DMS53 treated with DMSO at 0.1 percent for 48 hours (cell line): ENCODE results near the gene C1R.
"Not testable (repeated sequence)": the region's sequence is repeated elsewhere in the genome, so short reads cannot be mapped to it uniquely, and the experiment has no call there.

Experiments used
- DNase-seq: peaks from one replicate; lab custom pipeline; 2025; ENCODE audit not compliant: unreplicated experiment; lab: John Stamatoyannopoulos, UW

Gene C1R

DNA sequence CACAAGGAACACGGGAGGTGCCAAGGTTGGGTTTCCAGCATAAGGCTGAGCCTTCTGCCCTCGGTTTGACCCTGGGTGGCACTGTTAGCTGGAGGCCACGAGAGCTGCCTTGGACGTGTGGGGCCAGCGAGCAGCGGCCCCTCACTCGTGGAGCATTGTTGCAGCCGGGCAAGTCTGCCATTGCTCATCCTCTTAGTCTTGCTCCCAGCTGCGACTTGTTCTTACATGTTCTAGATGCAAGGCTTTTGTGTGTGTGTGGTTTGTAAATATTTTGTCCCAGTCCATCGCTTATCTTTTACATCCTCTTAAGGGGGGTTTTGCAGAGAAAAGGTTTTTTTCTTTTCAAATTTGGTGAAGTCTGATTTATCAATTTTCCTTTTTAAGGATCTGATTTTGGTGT, 52.8 kb downstream of the C1R start:
- DNase-seq: no peak

DNA sequence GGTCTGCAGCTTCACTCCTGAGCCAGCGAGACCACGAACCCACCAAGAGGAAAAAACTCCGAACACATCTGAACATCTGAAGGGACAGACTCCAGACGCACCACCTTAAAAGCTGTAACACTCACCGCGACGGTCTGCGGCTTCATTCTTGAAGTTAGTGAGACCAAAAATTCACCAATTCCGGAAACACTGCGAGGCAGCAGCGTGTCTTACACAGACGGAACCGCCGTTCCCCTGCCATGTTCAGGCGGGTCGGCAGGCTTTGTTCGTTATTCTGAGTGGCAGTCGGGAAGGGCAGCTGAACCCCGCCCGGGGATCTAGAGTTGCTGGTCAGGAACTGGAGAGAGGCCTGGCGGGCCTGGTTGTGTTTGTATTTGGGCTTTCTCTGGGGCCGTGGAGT, 53.7 kb downstream of the C1R start:
- DNase-seq: no peak

DNA sequence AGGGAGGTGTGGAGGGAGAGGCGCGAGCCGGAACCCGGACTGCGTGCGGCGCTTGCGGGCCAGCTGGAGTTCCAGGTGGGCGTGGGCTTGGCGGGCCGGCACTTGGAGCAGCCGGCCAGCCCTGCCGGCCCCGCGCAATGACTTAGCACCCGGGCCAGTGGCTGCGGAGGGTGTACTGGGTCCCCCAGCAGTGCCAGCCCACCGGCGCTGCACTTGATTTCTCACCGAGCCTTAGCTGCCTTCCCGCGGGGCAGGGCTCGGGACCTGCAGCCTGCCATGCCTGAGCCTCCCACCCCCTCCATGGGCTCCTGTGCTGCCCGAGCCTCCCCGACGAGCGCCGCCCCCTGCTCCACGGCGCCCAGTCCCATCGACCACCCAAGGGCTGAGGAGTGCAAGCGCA, 54.8 kb downstream of the C1R start:
- DNase-seq: not testable (repeated sequence)

DNA sequence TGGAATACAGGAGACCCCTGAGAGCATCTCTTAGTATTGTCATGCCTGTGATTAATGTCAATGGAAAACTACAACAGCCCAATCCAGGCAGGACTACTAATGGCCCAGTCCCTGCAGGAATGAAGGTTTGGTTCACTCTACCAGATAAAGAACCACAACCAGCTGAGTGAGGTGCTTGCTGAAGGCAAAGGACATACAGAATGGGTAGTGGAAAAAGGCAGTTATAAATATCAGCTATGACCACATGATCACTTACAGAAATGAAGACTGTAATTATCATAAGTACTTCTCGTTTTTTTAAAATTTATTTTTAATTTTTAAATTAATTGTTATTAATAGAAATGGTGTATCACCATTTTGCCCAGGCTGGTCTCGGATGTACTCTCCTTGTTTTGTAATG, 56.8 kb downstream of the C1R start:
- DNase-seq: no peak

DNA sequence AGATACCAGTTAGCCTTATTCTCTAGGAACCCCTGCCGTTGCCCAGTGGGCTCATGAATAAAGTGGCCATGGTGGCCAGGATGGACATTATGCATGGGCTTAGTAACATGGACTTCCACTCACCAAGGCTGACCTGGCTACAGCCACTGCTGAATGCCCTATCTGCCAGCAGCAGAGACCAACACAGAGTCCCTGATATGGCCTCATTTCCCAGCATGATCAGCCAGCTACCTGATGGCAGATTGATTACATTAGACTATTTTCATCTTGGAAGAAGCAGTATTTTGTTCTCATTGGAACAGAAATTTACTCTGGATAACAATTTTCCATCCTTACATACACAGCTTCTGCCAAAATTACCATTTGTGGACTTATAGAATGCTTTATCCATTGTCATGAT, 57.8 kb downstream of the C1R start:
- no peak for DNase-seq

DNA sequence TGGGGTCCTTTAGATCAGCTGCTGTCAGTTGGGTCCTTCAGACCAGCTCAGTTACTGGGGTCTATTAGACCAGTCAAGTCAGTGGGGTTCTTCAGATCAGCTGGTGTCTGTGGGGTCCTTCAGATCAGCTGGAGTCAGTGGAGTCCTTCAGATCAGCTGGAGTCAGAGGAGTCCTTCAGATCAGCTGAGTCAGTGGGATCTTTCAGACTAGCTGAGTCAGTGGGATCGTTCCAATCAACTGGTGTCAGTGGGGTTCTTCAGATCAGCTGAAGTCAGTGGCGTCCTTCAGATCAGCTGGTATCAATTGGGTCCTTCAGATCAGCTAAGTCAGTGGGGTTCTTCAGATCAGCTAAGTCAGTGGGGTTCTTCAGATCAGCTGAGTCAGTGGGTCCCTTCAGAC, 59.3 kb downstream of the C1R start:
- no peak for DNase-seq

DNA sequence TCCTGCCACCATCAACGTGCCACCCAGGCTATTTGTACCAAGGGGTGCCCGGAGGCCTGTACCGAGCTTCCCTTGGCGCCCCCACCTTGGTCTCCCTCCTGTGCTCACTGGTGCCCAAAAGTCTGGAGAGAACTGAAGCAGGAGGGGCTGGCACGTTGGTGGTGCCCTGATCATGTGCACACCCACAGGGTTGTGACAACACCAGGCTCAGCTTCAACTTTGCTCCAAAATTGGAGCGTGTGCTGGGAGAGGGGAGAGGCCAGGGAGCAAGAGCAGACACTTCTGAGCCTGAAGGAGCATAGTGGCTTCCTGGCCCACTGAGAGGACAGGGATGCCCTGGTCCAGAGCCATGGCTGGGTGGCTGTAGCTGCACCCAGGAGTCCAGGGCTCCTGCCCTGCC, 60.9 kb downstream of the C1R start:
- no peak for DNase-seq
